Measurements from ENCODE around the gene ST6GALNAC6. TPM values are rescaled to one million over a fixed set of nuclear protein-coding genes. Genes with fewer than 3 reads are reported as not detected.

The ST6GALNAC6 gene
- total RNA-seq, 1 experiment from 2014 or later: 24.5 TPM

Small RNAs within 50 kb of the gene (microRNA-seq; reads per million reads assigned to microRNA genes)
- not detected for gene MIR4672 (ENCODE audit: borderline number of aligned reads)

Other genes with a start within 250 kb of the ST6GALNAC6 start
- 0.22 TPM for gene CFAP157, start 192.6 kb downstream of the ST6GALNAC6 start, total RNA-seq (2021; ENCODE audit: unreplicated experiment)
- 21.8 TPM for gene PTRH1, start 183.9 kb downstream of the ST6GALNAC6 start, total RNA-seq (2021; ENCODE audit: unreplicated experiment)
- not detected for gene TTC16, start 183.5 kb downstream of the ST6GALNAC6 start, total RNA-seq (2021; ENCODE audit: unreplicated experiment)
- gene TOR2A, start 164.3 kb downstream of the ST6GALNAC6 start, total RNA-seq (2021; ENCODE audit: unreplicated experiment): 12.0 TPM
- 1.3 TPM for gene SH2D3C, start 120.9 kb downstream of the ST6GALNAC6 start, total RNA-seq (2021; ENCODE audit: unreplicated experiment)
- 102 TPM for gene CDK9, start 113.6 kb downstream of the ST6GALNAC6 start, total RNA-seq (2021; ENCODE audit: unreplicated experiment)
- 70.6 TPM for gene FPGS, start 96.7 kb downstream of the ST6GALNAC6 start, total RNA-seq (2021; ENCODE audit: unreplicated experiment)
- gene ENG, start 44.9 kb downstream of the ST6GALNAC6 start, total RNA-seq (2021; ENCODE audit: unreplicated experiment): 0.76 TPM
- gene AK1, start 21.9 kb downstream of the ST6GALNAC6 start, total RNA-seq (2021; ENCODE audit: unreplicated experiment): 61.1 TPM
- gene ST6GALNAC4, start 17.4 kb upstream of the ST6GALNAC6 start, total RNA-seq (2021; ENCODE audit: unreplicated experiment): 49.4 TPM
- 37.6 TPM for gene PIP5KL1, start 31.2 kb upstream of the ST6GALNAC6 start, total RNA-seq (2021; ENCODE audit: unreplicated experiment)
- gene DPM2, start 38.3 kb upstream of the ST6GALNAC6 start, total RNA-seq (2021; ENCODE audit: unreplicated experiment): 54.6 TPM
- 44.2 TPM for gene EEIG1, start 81.4 kb upstream of the ST6GALNAC6 start, total RNA-seq (2021; ENCODE audit: unreplicated experiment)
- 11.0 TPM for gene NAIF1, start 167.7 kb upstream of the ST6GALNAC6 start, total RNA-seq (2021; ENCODE audit: unreplicated experiment)
- gene SLC25A25, start 168.6 kb upstream of the ST6GALNAC6 start, total RNA-seq (2021; ENCODE audit: unreplicated experiment): 15.3 TPM
- gene PTGES2, start 228.1 kb upstream of the ST6GALNAC6 start, total RNA-seq (2021; ENCODE audit: unreplicated experiment): 148 TPM
- 9.2 TPM for gene LCN2, start 249.8 kb upstream of the ST6GALNAC6 start, total RNA-seq (2021; ENCODE audit: unreplicated experiment)